Heart right ventricle (tissue), 16 donors: ENCODE measurements around the gene NT5DC1. TPM values are rescaled to one million over a fixed set of nuclear protein-coding genes. Genes with fewer than 3 reads are reported as not detected.

Experiments
- ATAC-seq, 8 donors: fragments of 200-7000 bp; cut with Tn5 transposase; one replicate each; pipeline ENCODE4 v1.9.1; 2020; ENCODE audit warnings: mild to moderate bottlenecking in 8 of 8, moderate library complexity in 8 of 8, moderate number of reproducible peaks in 1 of 8
- DNase-seq, 2 donors: peaks; one replicate each; pipeline ENCODE4 v3.0.0-alpha.2; 2020
- H3K27ac ChIP-seq, 10 donors: fragments of 200-600 bp; sonication (generic) in 2 of 10; one replicate each; pipeline versions ENCODE4 v1.5.0 to v1.8.0; 2020 to 2022; ENCODE audit warnings: mild to moderate bottlenecking in 3 of 10
- H3K27me3 ChIP-seq, 7 donors: fragments of 200-600 bp; one replicate each; pipeline ENCODE4 v1.8.0; 2021 to 2022; ENCODE audit warnings: mild to moderate bottlenecking in 2 of 7
- H3K36me3 ChIP-seq, 9 donors: fragments of 200-600 bp; sonication (generic) in 1 of 9; one replicate each; pipeline versions ENCODE4 v1.5.0 to v1.8.0; 2020 to 2022; ENCODE audit warnings: mild to moderate bottlenecking in 2 of 9
- H3K4me1 ChIP-seq, 9 donors: fragments of 200-600 bp; sonication (generic) in 1 of 9; one replicate each; pipeline versions ENCODE4 v1.5.0 to v1.8.0; 2020 to 2022; ENCODE audit warnings: mild to moderate bottlenecking in 4 of 9
- H3K4me3 ChIP-seq, 10 donors: fragments of 200-600 bp; sonication (generic) in 2 of 10; one replicate each; pipeline versions ENCODE4 v1.5.0 to v1.8.0; 2020 to 2022; ENCODE audit warnings: mild to moderate bottlenecking in 7 of 10, moderate library complexity in 2 of 10
- H3K9me3 ChIP-seq, 11 donors: fragments of 200-600 bp in 10 of 11; sonication (generic) in 2 of 11; one replicate each; pipeline versions ENCODE4 v1.5.0 to v1.8.0; 2013 to 2022; ENCODE audit warnings: mild to moderate bottlenecking in 2 of 11, control low read depth in 1 of 11, moderate library complexity in 1 of 11
- WGBS, 2 donors: extraction: QIAGEN DNeasy Blood & Tissue Kit; methylation state at CpG; one replicate each; pipeline ENCODE4 v1.1.7; 2013; ENCODE audit warnings: inconsistent platforms in 1 of 2; 5-methylcytosine and 5-hydroxymethylcytosine counted together
- intact Hi-C, 10 donors: fragments of 100-400 bp; cut with DNase I; formaldehyde crosslinking; loops; one replicate each; pipeline versions ENCODE4 v1.11.1 to v1.14.2; 2022
- polyA plus RNA-seq, 2 donors: library from polyadenylated mRNA; stranded (reverse); fragments of 200-250 nt; gene quantifications; one replicate each; pipeline ENCODE4 v1.2.3, GENCODE V29; 2013
- total RNA-seq, 10 donors: library from RNA; stranded (reverse); fragmentation: NEBNext Ultra II Directional in 3 of 10; extraction: Animal tissue kit (Norgen Biotek cat#: 25700) in 3 of 10; gene quantifications; one replicate each; pipeline versions ENCODE4 v1.2.1 to v1.2.4, GENCODE V29; 2021 to 2023
- TF ChIP-seq, protein P1 (sequence below), 9 donors: fragments of 200-600 bp; sonication (generic) in 2 of 9; IDR thresholded peaks; one replicate each; pipeline versions ENCODE4 v1.5.0 to v1.8.0; 2021 to 2022; ENCODE audit warnings: antibody characterized with exemption in 9 of 9, mild to moderate bottlenecking in 5 of 9, moderate library complexity in 1 of 9
- donor health status: Arrhythmogenic right ventricular cardiomyopathy.
- donor health status: ischemic (EF 13 %, LVEDD 7.1; RV severe dilation, severe dysfunction).
- donor health status: healthy with polysubstance abuse.
- donor health status: DM: no; HTN: yes; CAD: no.
- donor health status: DM: no; HTN: no; CAD: no.
- donor health status: ischemic (EF 25% LVEDD 6.9; RV normal size, moderate dysfunction).
- donor health status: ischemic (EF 25% LVEDD 5.7; RV mildly dilated, moderate dysfunction).
- donor health status: healthy.
- donor health status: DM: yes; HTN: yes; CAD: no.
- donor health status: Ischemic cardiomyopathy.
- donor health status: ischemic (EF 35%, LVEDD 5.7; RV mildly dilated, moderate dysfunction).
- donor health status: nonischemic (EF 11% LVEDD 7.7; RV severe dilation, severe dysfunction).
- donor health status: DM: yes; HTN: yes; CAD: no.
- donor health status: PGD.
- donor health status: ischemic (EF 29% LVEDD 5.4; RV normal size, mild dysfunction).
- donor health status: nonischemic (EF 23%, LVEDD 6.1; RV moderate dilation, normal function).

Gene NT5DC1
- total and polyA plus RNA-seq, 12 donors, result 5.9 to 69.7 (median 57.3) TPM

DNA sequence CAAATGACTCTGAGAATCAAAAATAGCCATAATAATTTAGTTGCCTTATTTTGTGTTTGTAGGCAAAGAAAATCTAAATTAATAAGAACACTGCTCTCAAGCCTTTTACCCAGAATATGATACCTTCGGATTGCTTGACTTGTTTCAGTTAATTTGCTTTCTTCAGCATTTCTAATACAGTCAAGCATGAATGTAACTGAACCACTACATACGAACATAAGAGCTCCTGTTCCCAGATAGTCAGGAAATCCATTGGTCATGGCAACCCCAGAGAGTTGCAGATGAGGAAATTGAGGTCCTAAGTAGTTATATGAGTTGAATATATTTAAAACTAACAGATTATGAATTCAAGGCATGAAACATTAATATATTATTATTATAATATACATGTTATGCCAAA is 42.9 kb upstream of the NT5DC1 start:
- peak overlapping the region in 3 of 10 donors; percentile 4 to 21 (median 8) for H3K4me3 ChIP-seq
- no peak overlapping the region for H3K27ac ChIP-seq

GRCh38 chr6:116059713-116060571 is 40.7 kb upstream of the NT5DC1 start:
- Histone ChIP-seq H3K27ac (peak overlapping the region in 8 of 10 donors; percentile 37 to 72 (median 62)), H3K27me3 (no peaks in the 10 kb centered on the region), H3K4me3 (peak overlapping the region in 9 of 10 donors; percentile 15 to 54 (median 46)), H3K9me3 (no peaks in the 10 kb centered on the region), H3K36me3 (no peaks in the 10 kb centered on the region), H3K4me1 (peaks cover 0 to 27% (median 3%) of the 10 kb centered on the region in 9 donors)
- peak in 6 of 8 donors; percentile 26 to 51 (median 33) for ATAC-seq
- intact Hi-C loops, result loop anchor here in 1 of 10 donors (5.0 kb wide), 1 partner anchor 37 kb away; no protein-coding TSS in a partner anchor
- TF ChIP-seq, protein P1, sequence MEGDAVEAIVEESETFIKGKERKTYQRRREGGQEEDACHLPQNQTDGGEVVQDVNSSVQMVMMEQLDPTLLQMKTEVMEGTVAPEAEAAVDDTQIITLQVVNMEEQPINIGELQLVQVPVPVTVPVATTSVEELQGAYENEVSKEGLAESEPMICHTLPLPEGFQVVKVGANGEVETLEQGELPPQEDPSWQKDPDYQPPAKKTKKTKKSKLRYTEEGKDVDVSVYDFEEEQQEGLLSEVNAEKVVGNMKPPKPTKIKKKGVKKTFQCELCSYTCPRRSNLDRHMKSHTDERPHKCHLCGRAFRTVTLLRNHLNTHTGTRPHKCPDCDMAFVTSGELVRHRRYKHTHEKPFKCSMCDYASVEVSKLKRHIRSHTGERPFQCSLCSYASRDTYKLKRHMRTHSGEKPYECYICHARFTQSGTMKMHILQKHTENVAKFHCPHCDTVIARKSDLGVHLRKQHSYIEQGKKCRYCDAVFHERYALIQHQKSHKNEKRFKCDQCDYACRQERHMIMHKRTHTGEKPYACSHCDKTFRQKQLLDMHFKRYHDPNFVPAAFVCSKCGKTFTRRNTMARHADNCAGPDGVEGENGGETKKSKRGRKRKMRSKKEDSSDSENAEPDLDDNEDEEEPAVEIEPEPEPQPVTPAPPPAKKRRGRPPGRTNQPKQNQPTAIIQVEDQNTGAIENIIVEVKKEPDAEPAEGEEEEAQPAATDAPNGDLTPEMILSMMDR (IDR thresholded peaks at IDR 0.05), result no peak
- DNase-seq, result no peak
- 71 to 78% methylated on average over 13 of the region's 13 CpGs for WGBS, 2 donors

More for the DNA sequence above, 42.9 kb upstream of the NT5DC1 start:
- intact Hi-C loops, result loop anchor here in 1 of 10 donors (5.0 kb wide), 1 partner anchor 40 kb away; no protein-coding TSS in a partner anchor
- Histone ChIP-seq H3K36me3 (no peaks in the 10 kb centered on the region), H3K9me3 (no peaks in the 10 kb centered on the region), H3K4me1 (peaks cover 0 to 26% (median 0%) of the 10 kb centered on the region in 9 donors), H3K27me3 (no peaks in the 10 kb centered on the region)
- TF ChIP-seq, protein P1 (IDR thresholded peaks at IDR 0.05), result no peak
- no peak for DNase-seq
- WGBS, 2 donors, result 73 to 84% methylated on average over 2 of the region's 2 CpGs
- ATAC-seq, result no peak

- H3K4me3 ChIP-seq, result peak within 1 kb of the TSS in 9 of 10 donors; percentile 15 to 54 (median 46)
- peaks cover 0 to 27% (median 3%) of the 10 kb centered on the region in 9 donors for H3K4me1 ChIP-seq
- DNase-seq, result peak in 1 of 2 donors; percentile 13
- intact Hi-C loops, result no loop called here
- H3K9me3 ChIP-seq, result no peaks in the 10 kb centered on the region
- no peaks in the 10 kb centered on the region for H3K27me3 ChIP-seq
- 58 to 74% methylated on average over 7 of the region's 7 CpGs for WGBS, 2 donors
- peak within 1 kb of the TSS in 9 of 10 donors; percentile 37 to 72 (median 56) for H3K27ac ChIP-seq
- no peaks in the 10 kb centered on the region for H3K36me3 ChIP-seq
- TF ChIP-seq, protein P1 (IDR thresholded peaks at IDR 0.05), result peak in 6 of 9 donors; percentile 14 to 35 (median 28)
- ATAC-seq, result peak in 7 of 8 donors; percentile 74 to 89 (median 81)
Measured at GRCh38 chr6:116060572-116061283, 39.9 kb upstream of the NT5DC1 start, which contains the start of gene FRK. Gene FRK, minus strand, starts transcription at chr6:116060891. Its CDS starts 580 bp downstream, at chr6:116060311.

- ATAC-seq (no peak), DNase-seq (no peak)
- 88% methylated on average over 4 of the region's 4 CpGs for WGBS, 2 donors
- H3K4me1 ChIP-seq, result peaks cover 0 to 27% (median 3%) of the 10 kb centered on the region in 9 donors
- H3K4me3 ChIP-seq, result no peak overlapping the region
- H3K36me3 ChIP-seq, result no peaks in the 10 kb centered on the region
- H3K27me3 ChIP-seq, result no peaks in the 10 kb centered on the region
- TF ChIP-seq, protein P1 (IDR thresholded peaks at IDR 0.05), result no peak
- no peak overlapping the region for H3K27ac ChIP-seq
- intact Hi-C loops, result no loop called here
- no peaks in the 10 kb centered on the region for H3K9me3 ChIP-seq
Measured at GRCh38 chr6:116062496-116062895, 38.2 kb upstream of the NT5DC1 start.
